ENCODE measurements around the gene FADS3. TPM values are rescaled to one million over a fixed set of nuclear protein-coding genes. Genes with fewer than 3 reads are reported as not detected.

FADS3 gene
- total RNA-seq, 4 donors from 2014 or later, result 19.5 to 96.9 (median 31.6) TPM

GRCh38 chr11:61928606-61929005, 37.3 kb upstream of the FADS3 start:
- TF ChIP-seq POLR2AphosphoS5 (IDR thresholded peaks at IDR 0.05) (no peak), CTCF (IDR thresholded peaks at IDR 0.05) (no peak), EP300 (IDR thresholded peaks at IDR 0.05; ENCODE audit: low read depth) (no peak), POLR2A (IDR thresholded peaks at IDR 0.05) (no peak)
- intact Hi-C loops (cut with DNase I; ENCODE audit: low total_unique reads), result no loop called here
- DNase-seq, result no peak
- Histone ChIP-seq H3K36me3 (no peaks in the 10 kb centered on the region), H3K27ac (no peak overlapping the region), H3K4me3 (no peak overlapping the region), H3K4me1 (peaks cover 0 to 4% (median 0%) of the 10 kb centered on the region in 4 donors), H3K27me3 (no peaks in the 10 kb centered on the region), H3K9me3 (no peaks in the 10 kb centered on the region)
- in situ Hi-C loops (cut with MboI; ENCODE audit: low pct_ligation_motif_present in 1 of 4, low pct_unique_long_range_greater_than_20kb in 1 of 4, low sequenced_read_pairs in 3 of 4), result no loop called here

DNA sequence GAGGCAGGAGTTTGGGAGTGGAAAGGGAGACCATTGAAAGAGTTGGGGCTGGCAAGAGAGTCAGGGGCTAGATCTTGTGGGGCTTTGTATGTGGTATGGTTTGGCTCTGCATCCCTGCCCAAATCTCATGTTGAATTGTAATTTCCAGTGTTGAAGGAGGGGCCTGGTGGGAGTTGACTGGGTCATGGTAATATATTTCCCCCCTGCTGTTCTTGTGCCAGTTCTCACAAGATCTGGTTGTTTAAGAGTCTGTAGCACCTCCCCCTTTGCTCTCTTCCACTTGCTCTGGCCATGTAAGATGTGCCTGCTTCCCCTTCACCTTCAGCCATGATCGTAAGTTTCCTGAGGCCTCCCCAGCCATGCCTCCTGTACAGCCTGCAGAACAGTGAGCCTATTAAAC, 36.2 kb upstream of the FADS3 start:
- no peaks in the 10 kb centered on the region for H3K27me3 ChIP-seq
- H3K27ac ChIP-seq, result no peak overlapping the region
- no peaks in the 10 kb centered on the region for H3K36me3 ChIP-seq
- no peak overlapping the region for H3K4me3 ChIP-seq
- WGBS, 2 donors (ENCODE audit: low coverage in 1 of 2), result 100% methylated on average over 1 of the region's 1 CpG
- intact Hi-C loops (cut with DNase I; ENCODE audit: low total_unique reads) (no loop called here), in situ Hi-C loops (cut with MboI; ENCODE audit: low pct_ligation_motif_present in 1 of 4, low pct_unique_long_range_greater_than_20kb in 1 of 4, low sequenced_read_pairs in 3 of 4) (no loop called here)
- TF ChIP-seq POLR2AphosphoS5 (IDR thresholded peaks at IDR 0.05), result no peak
- no peak for TF ChIP-seq CTCF (IDR thresholded peaks at IDR 0.05)
- TF ChIP-seq EP300 (IDR thresholded peaks at IDR 0.05; ENCODE audit: low read depth), result no peak
- TF ChIP-seq POLR2A (IDR thresholded peaks at IDR 0.05), result no peak
- peaks cover 0 to 15% (median 2%) of the 10 kb centered on the region in 4 donors for H3K4me1 ChIP-seq
- no peaks in the 10 kb centered on the region for H3K9me3 ChIP-seq
- no peak for DNase-seq

- in situ Hi-C loops (cut with MboI; ENCODE audit: low pct_ligation_motif_present in 1 of 4, low pct_unique_long_range_greater_than_20kb in 1 of 4, low sequenced_read_pairs in 3 of 4) (no loop called here), intact Hi-C loops (cut with DNase I; ENCODE audit: low total_unique reads) (no loop called here)
- H3K27ac ChIP-seq, result no peak overlapping the region
- WGBS, 2 donors (ENCODE audit: low coverage in 1 of 2), result 95 to 100% methylated on average over 1 to 3 of the region's 3 CpGs
- peaks cover 6% of the 10 kb centered on the region for H3K27me3 ChIP-seq
- no peak for DNase-seq
- no peak overlapping the region for H3K4me3 ChIP-seq
- H3K36me3 ChIP-seq, result no peaks in the 10 kb centered on the region
- no peak for TF ChIP-seq POLR2A (IDR thresholded peaks at IDR 0.05)
- TF ChIP-seq CTCF (IDR thresholded peaks at IDR 0.05), result no peak
- TF ChIP-seq EP300 (IDR thresholded peaks at IDR 0.05; ENCODE audit: low read depth), result no peak
- no peak for TF ChIP-seq POLR2AphosphoS5 (IDR thresholded peaks at IDR 0.05)
- H3K4me1 ChIP-seq, result peaks cover 0 to 16% (median 2%) of the 10 kb centered on the region in 4 donors
- no peaks in the 10 kb centered on the region for H3K9me3 ChIP-seq
Measured at GRCh38 chr11:61926235-61926634, 34.9 kb upstream of the FADS3 start.

DNA sequence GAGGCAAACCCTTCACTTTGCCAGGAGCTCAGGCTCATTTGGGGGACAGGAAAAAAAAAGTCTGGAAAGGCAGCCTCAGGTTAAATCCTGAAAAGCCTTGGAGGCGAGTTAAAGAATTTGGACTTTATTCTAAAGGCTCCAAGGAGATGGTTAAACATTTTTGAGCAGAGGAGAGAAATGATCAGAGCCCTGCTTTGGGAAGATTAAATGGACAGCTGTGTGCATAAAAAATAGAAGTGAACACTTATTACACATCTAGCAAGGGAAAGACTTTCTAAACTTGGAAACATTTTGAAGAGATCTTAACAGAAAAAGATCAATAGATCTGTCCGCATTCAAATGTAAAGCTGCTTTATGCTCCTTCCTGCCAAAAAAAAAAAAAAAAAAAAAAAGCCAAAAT, 34.4 kb upstream of the FADS3 start:
- H3K27ac ChIP-seq, result no peak overlapping the region
- H3K4me1 ChIP-seq, result peaks cover 0 to 16% (median 2%) of the 10 kb centered on the region in 4 donors
- no peak for TF ChIP-seq POLR2AphosphoS5 (IDR thresholded peaks at IDR 0.05)
- no peak for TF ChIP-seq CTCF (IDR thresholded peaks at IDR 0.05)
- no peak for TF ChIP-seq POLR2A (IDR thresholded peaks at IDR 0.05)
- TF ChIP-seq EP300 (IDR thresholded peaks at IDR 0.05; ENCODE audit: low read depth), result no peak
- H3K4me3 ChIP-seq, result no peak overlapping the region
- intact Hi-C loops (cut with DNase I; ENCODE audit: low total_unique reads), result no loop called here
- H3K27me3 ChIP-seq, result peaks cover 11% of the 10 kb centered on the region
- 85% methylated on average over 2 of the region's 2 CpGs for WGBS, 2 donors (ENCODE audit: low coverage in 1 of 2)
- DNase-seq, result no peak
- H3K9me3 ChIP-seq, result no peaks in the 10 kb centered on the region
- in situ Hi-C loops (cut with MboI; ENCODE audit: low pct_ligation_motif_present in 1 of 4, low pct_unique_long_range_greater_than_20kb in 1 of 4, low sequenced_read_pairs in 3 of 4), result no loop called here
- H3K36me3 ChIP-seq, result no peaks in the 10 kb centered on the region
